Left ventricle myocardium inferior (tissue), 1 donor: ENCODE measurements around the gene KRTAP10-4. TPM values are rescaled to one million over a fixed set of nuclear protein-coding genes. Genes with fewer than 3 reads are reported as not detected.
A peak's percentile ranks its signal among the peaks of the same experiment; 100 is the strongest.
"Not testable (repeated sequence)": the region's sequence is repeated elsewhere in the genome, so short reads cannot be mapped to it uniquely, and the experiment has no call there.

Experiments used
- DNase-seq: peaks from one replicate; pipeline ENCODE4 v3.0.0-alpha.2; 2020
- H3K27ac ChIP-seq: fragments of 200-600 bp; replicated peaks from 2 replicates; pipeline ENCODE4 v1.8.0; 2021
- H3K27me3 ChIP-seq: fragments of 200-600 bp; 2 replicates; pipeline ENCODE4 v1.8.0; 2021; ENCODE audit warnings: low read depth
- H3K36me3 ChIP-seq: fragments of 200-600 bp; 2 replicates; pipeline ENCODE4 v1.8.0; 2021
- H3K4me1 ChIP-seq: fragments of 200-600 bp; 2 replicates; pipeline ENCODE4 v1.8.0; 2021
- H3K4me3 ChIP-seq: fragments of 200-600 bp; 2 replicates; pipeline ENCODE4 v1.8.0; 2021; ENCODE audit warnings: mild to moderate bottlenecking, moderate library complexity
- H3K9me3 ChIP-seq: fragments of 200-600 bp; replicated peaks from 2 replicates; pipeline ENCODE4 v1.8.0; 2021
- CTCF ChIP-seq: fragments of 200-600 bp; IDR thresholded peaks from 2 replicates; pipeline ENCODE4 v1.8.0; 2021; ENCODE audit warnings: antibody characterized with exemption, mild to moderate bottlenecking, borderline replicate concordance
- intact Hi-C: fragments of 100-400 bp; cut with micrococcal nuclease; formaldehyde crosslinking; loops from one replicate; pipeline ENCODE4 v1.11.0; 2022
- long read RNA-seq: library from polyadenylated mRNA; unstranded; transcript quantifications from one replicate; pipeline ENCODE4 v2.0.0, GENCODE V29; 2021
- total RNA-seq: library from RNA; stranded (reverse); fragmentation: NEBNext Ultra II Directional; extraction: Animal tissue kit (Norgen Biotek cat#: 25700); gene quantifications from one replicate; pipeline ENCODE4 v1.2.1, GENCODE V29; 2021
- donor health status: DM: no; HTN: yes; CAD: no; lungs with severe emphysema.

KRTAP10-4 gene
- total RNA-seq = not detected
- long read RNA-seq = 0 reads

- H3K27ac ChIP-seq, H3K4me1 ChIP-seq, intact Hi-C loops, H3K4me3 ChIP-seq, DNase-seq, H3K36me3 ChIP-seq: not testable (repeated sequence)
- Histone ChIP-seq H3K9me3 (peaks cover 37% of the 10 kb centered on the region), H3K27me3 (peaks cover 22% of the 10 kb centered on the region)
Observed at GRCh38 chr21:44573630-44574456, at the start of gene KRTAP10-4. TSS of gene KRTAP10-4 (plus strand) at chr21:44573729. CDS start at chr21:44573759, 30 bp downstream.

- H3K36me3 ChIP-seq = no peaks in the 10 kb centered on the region
- DNase-seq = no peak
- H3K27ac ChIP-seq = no peak overlapping the region
- no peak for TF ChIP-seq CTCF
- H3K4me1 ChIP-seq = no peaks in the 10 kb centered on the region
- H3K4me3 ChIP-seq = no peak overlapping the region
- H3K27me3 ChIP-seq = peaks cover 32% of the 10 kb centered on the region
- intact Hi-C loops = no loop called here
- no peaks in the 10 kb centered on the region for H3K9me3 ChIP-seq
Observed at GRCh38 chr21:44524414-44525371, 48.8 kb upstream of the KRTAP10-4 start.

- Histone ChIP-seq H3K27me3 (peaks cover 29% of the 10 kb centered on the region), H3K9me3 (no peaks in the 10 kb centered on the region), H3K4me1 (no peaks in the 10 kb centered on the region), H3K4me3 (no peak overlapping the region), H3K36me3 (no peaks in the 10 kb centered on the region), H3K27ac (no peak overlapping the region)
- intact Hi-C loops = no loop called here
- TF ChIP-seq CTCF = no peak
- DNase-seq = peak; percentile 6
Observed at GRCh38 chr21:44525391-44526095, 48.0 kb upstream of the KRTAP10-4 start.

- no peaks in the 10 kb centered on the region for H3K9me3 ChIP-seq
- H3K27ac ChIP-seq = no peak overlapping the region
- H3K27me3 ChIP-seq = peaks cover 29% of the 10 kb centered on the region
- intact Hi-C loops = no loop called here
- no peak for DNase-seq
- no peaks in the 10 kb centered on the region for H3K4me1 ChIP-seq
- TF ChIP-seq CTCF = no peak
- H3K4me3 ChIP-seq = no peak overlapping the region
- H3K36me3 ChIP-seq = no peaks in the 10 kb centered on the region
Observed at GRCh38 chr21:44526096-44526997, 47.2 kb upstream of the KRTAP10-4 start.

- DNase-seq = peak; percentile 1
- Histone ChIP-seq H3K4me3 (no peak overlapping the region), H3K27ac (no peak overlapping the region), H3K4me1 (no peaks in the 10 kb centered on the region), H3K9me3 (no peaks in the 10 kb centered on the region), H3K36me3 (no peaks in the 10 kb centered on the region), H3K27me3 (peaks cover 28% of the 10 kb centered on the region)
- no peak for TF ChIP-seq CTCF
- intact Hi-C loops = no loop called here
Observed at GRCh38 chr21:44527156-44527982, 46.2 kb upstream of the KRTAP10-4 start.
